Keratinocyte (primary cell): ENCODE data around the gene KCNA3. TPM values are rescaled to one million over a fixed set of nuclear protein-coding genes. Genes with fewer than 3 reads are reported as not detected.

Experiments used
- DNase-seq: peaks from one replicate; pipeline ENCODE4 v3.0.0-alpha.2; 2011; ENCODE audit warnings: low read depth, missing footprints, low spot score
- FAIRE-seq: peaks from 2 replicates; lab custom pipeline; 2011; peaks lifted over from hg19 to GRCh38; lab: Jason Lieb, UNC
- H2AFZ ChIP-seq: 2 replicates; pipeline ENCODE4 v1.6.0; 2012; ENCODE audit warnings: low read length, control low read depth, inconsistent platforms; ENCODE audit not compliant: control insufficient read depth
- H3K27ac ChIP-seq: 2 replicates; pipeline ENCODE4 v1.5.1; 2011; ENCODE audit warnings: low read length; ENCODE audit not compliant: control insufficient read depth, insufficient read depth
- H3K27me3 ChIP-seq: 3 replicates; pipeline ENCODE4 v1.6.0; 2011; ENCODE audit warnings: low read length; ENCODE audit not compliant: control insufficient read depth, insufficient read depth; ENCODE audit errors: extremely low read depth
- H3K36me3 ChIP-seq, 2 experiments: 2 replicates in 1 of 2; 3 replicates in 1 of 2; pipeline ENCODE4 v1.5.1; 2011; ENCODE audit warnings: low read length in 2 of 2, mild to moderate bottlenecking in 1 of 2; ENCODE audit not compliant: control insufficient read depth in 2 of 2, insufficient read depth in 2 of 2; ENCODE audit errors: extremely low read depth in 1 of 2
- H3K4me1 ChIP-seq: 3 replicates; pipeline ENCODE4 v1.5.1; 2011; ENCODE audit warnings: low read length; ENCODE audit not compliant: control insufficient read depth, insufficient read depth; ENCODE audit errors: extremely low read depth
- H3K4me2 ChIP-seq: 3 replicates; pipeline ENCODE4 v1.6.0; 2011; ENCODE audit warnings: low read depth, low read length; ENCODE audit not compliant: control insufficient read depth, insufficient read depth; ENCODE audit errors: extremely low read depth
- H3K4me3 ChIP-seq, 3 experiments: fragments of 200-600 bp in 1 of 3; sonication (generic) in 1 of 3; 2 replicates in 2 of 3; 3 replicates in 1 of 3; pipeline ENCODE4 v1.5.1; 2011 to 2016; ENCODE audit warnings: low read length in 3 of 3, mild to moderate bottlenecking in 3 of 3, control low read depth in 2 of 3, inconsistent platforms in 1 of 3, low read depth in 1 of 3, mixed read lengths in 1 of 3, mixed run types in 1 of 3, moderate library complexity in 1 of 3; ENCODE audit not compliant: control insufficient read depth in 2 of 3, insufficient read depth in 2 of 3; ENCODE audit errors: extremely low read depth in 1 of 3
- H3K79me2 ChIP-seq: 2 replicates; pipeline ENCODE4 v1.6.0; 2012; ENCODE audit warnings: low read length; ENCODE audit not compliant: control insufficient read depth, insufficient read depth
- H3K9ac ChIP-seq: 3 replicates; pipeline ENCODE4 v1.6.0; 2011; ENCODE audit warnings: low read length; ENCODE audit not compliant: control insufficient read depth, insufficient read depth; ENCODE audit errors: extremely low read depth
- H3K9me1 ChIP-seq: 3 replicates; pipeline ENCODE4 v1.6.0; 2011; ENCODE audit warnings: low read length; ENCODE audit not compliant: control insufficient read depth, insufficient read depth; ENCODE audit errors: extremely low read depth
- H3K9me3 ChIP-seq: 2 replicates; pipeline ENCODE4 v1.5.1; 2012; ENCODE audit warnings: low read depth, low read length; ENCODE audit not compliant: control insufficient read depth
- H4K20me1 ChIP-seq: 3 replicates; pipeline ENCODE4 v1.6.0; 2011; ENCODE audit warnings: low read length; ENCODE audit not compliant: control insufficient read depth, insufficient read depth; ENCODE audit errors: extremely low read depth
- CTCF ChIP-seq, 3 experiments: IDR thresholded peaks in 1 of 3; conservative IDR thresholded peaks in 1 of 3; optimal IDR thresholded peaks in 1 of 3; 2 replicates in 2 of 3; 3 replicates in 1 of 3; pipeline versions ENCODE3 to v1.5.1; 2011; ENCODE audit warnings: low read length in 3 of 3, mild to moderate bottlenecking in 3 of 3, moderate library complexity in 2 of 3, control low read depth in 1 of 3, inconsistent platforms in 1 of 3; ENCODE audit not compliant: insufficient read depth in 2 of 3; ENCODE audit errors: extremely low read depth in 1 of 3
- EZH2 ChIP-seq: IDR thresholded peaks from one replicate; pipeline ENCODE4 v1.6.1; 2012; ENCODE audit warnings: inconsistent platforms, mild to moderate bottlenecking, low read length, moderate library complexity
- dilution Hi-C: fragments of 300-500 bp; cut with MboI; formaldehyde crosslinking; loops from one replicate; pipeline ENCODE4 v1.7.0; 2020; ENCODE audit warnings: low sequenced_read_pairs; ENCODE audit not compliant: extremely low pct_ligation_motif_present
- polyA plus RNA-seq, 5 experiments: library from polyadenylated mRNA; depleted of rRNA in 3 of 5; stranded (reverse) in 3 of 5; stranded (forward) in 1 of 5; unstranded in 1 of 5; fragments of >200 nt; gene quantifications; 1 replicate in 1 of 5; 2 replicates in 3 of 5; 3 replicates in 1 of 5; pipeline versions ENCODE4 v1.2.1 to v1.2.3, GENCODE V29; 2011 to 2012; ENCODE audit warnings: missing spikeins in 2 of 5, low read depth in 1 of 5, low replicate concordance in 1 of 5

The KCNA3 gene
- polyA plus RNA-seq, 1 donor (not counting 4 experiments of a cell fraction or from before 2014, with no cell fraction given), result not detected

GRCh38 chr1:110710314-110710713 is 35.6 kb upstream of the KCNA3 start:
- H3K9me1 ChIP-seq, result no peaks in the 10 kb centered on the region
- no peak overlapping the region for H3K9ac ChIP-seq
- H2AFZ ChIP-seq, result no peak overlapping the region
- no peak overlapping the region for H3K4me2 ChIP-seq
- TF ChIP-seq EZH2, result no peak
- TF ChIP-seq CTCF (optimal IDR thresholded peaks at IDR 0.05 in 1 of 3, IDR thresholded peaks at IDR 0.05 in 1 of 3, conservative IDR thresholded peaks at IDR 0.05 in 1 of 3; ENCODE audit: extremely low read depth in 1 of 3, insufficient read depth in 2 of 3, low read length in 3 of 3), result no peak
- H3K36me3 ChIP-seq, result no peaks in the 10 kb centered on the region
- dilution Hi-C loops, result no loop called here
- no peak overlapping the region for H3K4me3 ChIP-seq
- no peaks in the 10 kb centered on the region for H3K79me2 ChIP-seq
- FAIRE-seq (no peak), DNase-seq (no peak)
- no peaks in the 10 kb centered on the region for H3K4me1 ChIP-seq
- no peaks in the 10 kb centered on the region for H4K20me1 ChIP-seq
- H3K27me3 ChIP-seq, result no peaks in the 10 kb centered on the region
- no peaks in the 10 kb centered on the region for H3K9me3 ChIP-seq
- no peak overlapping the region for H3K27ac ChIP-seq

- no peaks in the 10 kb centered on the region for H3K9me3 ChIP-seq
- dilution Hi-C loops, result no loop called here
- TF ChIP-seq EZH2 (no peak), CTCF (optimal IDR thresholded peaks at IDR 0.05 in 1 of 3, IDR thresholded peaks at IDR 0.05 in 1 of 3, conservative IDR thresholded peaks at IDR 0.05 in 1 of 3; ENCODE audit: extremely low read depth in 1 of 3, insufficient read depth in 2 of 3, low read length in 3 of 3) (no peak)
- no peak for DNase-seq
- no peaks in the 10 kb centered on the region for H3K79me2 ChIP-seq
- no peak overlapping the region for H3K4me2 ChIP-seq
- no peaks in the 10 kb centered on the region for H3K27me3 ChIP-seq
- H3K9ac ChIP-seq, result no peak overlapping the region
- no peak for FAIRE-seq
- no peak overlapping the region for H3K27ac ChIP-seq
- H3K36me3 ChIP-seq, result no peaks in the 10 kb centered on the region
- H2AFZ ChIP-seq, result no peak overlapping the region
- no peaks in the 10 kb centered on the region for H3K4me1 ChIP-seq
- H3K4me3 ChIP-seq, result no peak overlapping the region
- H4K20me1 ChIP-seq, result no peaks in the 10 kb centered on the region
- no peaks in the 10 kb centered on the region for H3K9me1 ChIP-seq
These were observed 34.3 kb upstream of the KCNA3 start for GRCh38 chr1:110708974-110709440.
